CD4-positive, alpha-beta T cell (primary cell): Measurements from ENCODE around the gene CAMTA1. TPM values are rescaled to one million over a fixed set of nuclear protein-coding genes. Genes with fewer than 3 reads are reported as not detected.

Source experiments
- ATAC-seq: fragments of 200-7000 bp; cut with Tn5 transposase; one replicate; pipeline ENCODE4 v1.10.0; 2022; ENCODE audit warnings: mild to moderate bottlenecking; ENCODE audit not compliant: poor library complexity
- CTCF ChIA-PET: fragments of 350-600 bp; sonication (Branson Sonifier 250); formaldehyde crosslinking; loops from one replicate; lab custom pipeline; 2021; ENCODE audit warnings: antibody characterized with exemption, inconsistent platforms; lab: Charles Lee
- POLR2A ChIA-PET: fragments of 350-600 bp; sonication (Branson Sonifier 250); formaldehyde crosslinking; loops from one replicate; lab custom pipeline; 2021; ENCODE audit warnings: antibody characterized with exemption, inconsistent platforms; lab: Charles Lee
- DNase-seq, 14 experiments: peaks; one replicate each; pipeline ENCODE4 v3.0.0-alpha.2; 2013 to 2020; ENCODE audit warnings: mixed read lengths in 2 of 14
- H3K27ac ChIP-seq, 2 donors: one replicate each; pipeline versions ENCODE4 v1.5.1 to v1.7.0; 2013; ENCODE audit warnings: low read length in 2 of 2, low read depth in 1 of 2, mild to moderate bottlenecking in 1 of 2
- H3K27me3 ChIP-seq, 2 experiments: 1 replicate in 1 of 2; 2 replicates in 1 of 2; pipeline versions ENCODE4 v1.6.1 to v1.7.0; 2013; ENCODE audit warnings: low read length in 2 of 2, control low read depth in 1 of 2, mild to moderate bottlenecking in 1 of 2, moderate library complexity in 1 of 2; ENCODE audit not compliant: insufficient read depth in 2 of 2, control insufficient read depth in 1 of 2
- H3K36me3 ChIP-seq: one replicate; pipeline ENCODE4 v1.6.1; 2013; ENCODE audit warnings: low read length, control low read depth; ENCODE audit not compliant: insufficient read depth
- H3K4me1 ChIP-seq: one replicate; pipeline ENCODE4 v1.6.1; 2013; ENCODE audit warnings: low read length, control low read depth; ENCODE audit not compliant: insufficient read depth
- H3K4me3 ChIP-seq: one replicate; pipeline ENCODE4 v1.5.1; 2013; ENCODE audit warnings: mild to moderate bottlenecking, low read length, moderate library complexity
- H3K9me3 ChIP-seq, 2 experiments: 1 replicate in 1 of 2; 2 replicates in 1 of 2; pipeline versions ENCODE4 v1.6.1 to v1.7.0; 2013; ENCODE audit warnings: low read length in 2 of 2, mild to moderate bottlenecking in 2 of 2, control low read depth in 1 of 2, moderate library complexity in 1 of 2; ENCODE audit not compliant: control insufficient read depth in 1 of 2, insufficient read depth in 1 of 2
- H3K27ac Mint-ChIP-seq: one replicate; pipeline ENCODE4 v1.8.0; 2020; ENCODE audit warnings: mixed read lengths
- H3K27me3 Mint-ChIP-seq: one replicate; pipeline ENCODE4 v1.8.0; 2021; ENCODE audit warnings: mixed read lengths
- H3K36me3 Mint-ChIP-seq: one replicate; pipeline ENCODE4 v1.8.0; 2021; ENCODE audit warnings: low read depth, mixed read lengths
- H3K4me1 Mint-ChIP-seq: one replicate; pipeline ENCODE4 v1.8.0; 2021; ENCODE audit warnings: low read depth, mixed read lengths
- H3K4me3 Mint-ChIP-seq: one replicate; pipeline ENCODE4 v1.8.0; 2020; ENCODE audit warnings: mild to moderate bottlenecking, mixed read lengths
- H3K9me3 Mint-ChIP-seq: one replicate; pipeline ENCODE4 v1.8.0; 2020; ENCODE audit warnings: mixed read lengths
- intact Hi-C, 2 experiments: fragments of 100-400 bp; cut with DNase I in 1 of 2; cut with micrococcal nuclease in 1 of 2; formaldehyde crosslinking; loops; one replicate each; pipeline versions ENCODE4 v1.15.1 to v1.9.0; 2023 to 2025; cut with DNase I, micrococcal nuclease
- total RNA-seq, 174 experiments: library from RNA in 2 of 174; stranded (reverse) in 2 of 174; gene quantifications; one replicate each; pipeline ENCODE4 v1.2.3 and lab custom pipeline; 2021 to 2026
- TF ChIP-seq, protein P1 (sequence below): fragments of 200-600 bp; IDR thresholded peaks from one replicate; pipeline ENCODE4 v1.8.0; 2022; ENCODE audit warnings: antibody characterized with exemption, mild to moderate bottlenecking

CAMTA1 gene
- total RNA-seq, 2 experiments from 2014 or later = 38.6 to 39.3 TPM

DNA sequence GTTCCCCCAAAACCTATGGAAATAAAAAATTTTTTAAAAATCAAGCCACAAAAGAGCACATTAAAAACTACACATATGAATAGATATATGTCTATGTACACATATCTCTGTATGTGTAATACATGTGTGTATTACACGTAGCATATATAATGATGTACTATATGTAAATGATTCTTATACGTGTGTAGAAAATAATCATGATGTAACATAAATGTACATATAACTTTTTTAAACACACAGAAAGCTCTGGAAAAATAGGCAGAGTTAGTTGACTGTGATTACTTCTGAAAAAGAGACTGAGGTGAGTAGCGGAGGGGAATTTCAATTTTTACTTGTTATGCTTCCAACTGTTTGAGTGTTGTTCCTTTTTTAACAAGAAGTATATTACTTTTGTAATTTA is 405.0 kb downstream of the CAMTA1 start:
- intact Hi-C loops = no loop called here
- Histone ChIP-seq H3K27me3 (no peaks in the 10 kb centered on the region), H3K36me3 (no peaks in the 10 kb centered on the region), H3K4me1 (no peaks in the 10 kb centered on the region), H3K9me3 (peaks cover 0 to 1% of the 10 kb centered on the region in 2 experiments), H3K27ac (no peak overlapping the region), H3K4me3 (no peak overlapping the region)
- Mint-ChIP-seq H3K9me3 (peaks cover 3% of the 10 kb centered on the region), H3K27me3 (peaks cover 5% of the 10 kb centered on the region), H3K4me1 (no peaks in the 10 kb centered on the region), H3K4me3 (no peak overlapping the region), H3K36me3 (no peaks in the 10 kb centered on the region), H3K27ac (no peak overlapping the region)
- ChIA-PET CTCF (no interaction called here), POLR2A (no interaction called here)
- DNase-seq = no peak
- no peak for ATAC-seq
- TF ChIP-seq, protein P1, sequence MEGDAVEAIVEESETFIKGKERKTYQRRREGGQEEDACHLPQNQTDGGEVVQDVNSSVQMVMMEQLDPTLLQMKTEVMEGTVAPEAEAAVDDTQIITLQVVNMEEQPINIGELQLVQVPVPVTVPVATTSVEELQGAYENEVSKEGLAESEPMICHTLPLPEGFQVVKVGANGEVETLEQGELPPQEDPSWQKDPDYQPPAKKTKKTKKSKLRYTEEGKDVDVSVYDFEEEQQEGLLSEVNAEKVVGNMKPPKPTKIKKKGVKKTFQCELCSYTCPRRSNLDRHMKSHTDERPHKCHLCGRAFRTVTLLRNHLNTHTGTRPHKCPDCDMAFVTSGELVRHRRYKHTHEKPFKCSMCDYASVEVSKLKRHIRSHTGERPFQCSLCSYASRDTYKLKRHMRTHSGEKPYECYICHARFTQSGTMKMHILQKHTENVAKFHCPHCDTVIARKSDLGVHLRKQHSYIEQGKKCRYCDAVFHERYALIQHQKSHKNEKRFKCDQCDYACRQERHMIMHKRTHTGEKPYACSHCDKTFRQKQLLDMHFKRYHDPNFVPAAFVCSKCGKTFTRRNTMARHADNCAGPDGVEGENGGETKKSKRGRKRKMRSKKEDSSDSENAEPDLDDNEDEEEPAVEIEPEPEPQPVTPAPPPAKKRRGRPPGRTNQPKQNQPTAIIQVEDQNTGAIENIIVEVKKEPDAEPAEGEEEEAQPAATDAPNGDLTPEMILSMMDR = no peak

DNA sequence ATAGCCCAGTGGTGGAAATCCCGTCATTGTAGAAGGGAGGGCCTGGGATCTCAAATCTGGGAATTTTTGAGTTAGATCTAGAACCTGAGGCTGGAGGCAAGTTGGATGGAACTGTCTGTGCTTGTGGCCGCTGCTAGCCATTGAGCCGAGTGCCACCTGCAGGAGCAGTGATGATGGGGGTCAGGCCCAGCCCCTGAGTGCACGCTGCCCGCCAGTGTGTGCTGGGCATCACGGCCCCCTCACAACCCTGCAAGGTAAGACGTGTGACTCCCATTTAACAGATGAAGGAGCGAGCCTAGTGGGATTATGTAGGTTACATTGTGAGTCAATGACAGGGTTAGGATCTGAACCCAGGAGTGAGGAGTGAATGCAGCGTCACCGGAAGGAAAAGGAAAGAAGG is 407.2 kb downstream of the CAMTA1 start:
- Histone ChIP-seq H3K9me3 (peaks cover 0 to 3% of the 10 kb centered on the region in 2 experiments), H3K27ac (no peak overlapping the region), H3K4me3 (no peak overlapping the region), H3K36me3 (no peaks in the 10 kb centered on the region), H3K4me1 (no peaks in the 10 kb centered on the region), H3K27me3 (no peaks in the 10 kb centered on the region)
- Mint-ChIP-seq H3K4me3 (no peak overlapping the region), H3K36me3 (no peaks in the 10 kb centered on the region), H3K27me3 (peaks cover 5% of the 10 kb centered on the region), H3K27ac (no peak overlapping the region), H3K4me1 (no peaks in the 10 kb centered on the region), H3K9me3 (peaks cover 3% of the 10 kb centered on the region)
- ATAC-seq (no peak), DNase-seq (no peak)
- POLR2A ChIA-PET = no interaction called here
- CTCF ChIA-PET = no interaction called here
- TF ChIP-seq, protein P1 = no peak
- intact Hi-C loops = no loop called here

DNA sequence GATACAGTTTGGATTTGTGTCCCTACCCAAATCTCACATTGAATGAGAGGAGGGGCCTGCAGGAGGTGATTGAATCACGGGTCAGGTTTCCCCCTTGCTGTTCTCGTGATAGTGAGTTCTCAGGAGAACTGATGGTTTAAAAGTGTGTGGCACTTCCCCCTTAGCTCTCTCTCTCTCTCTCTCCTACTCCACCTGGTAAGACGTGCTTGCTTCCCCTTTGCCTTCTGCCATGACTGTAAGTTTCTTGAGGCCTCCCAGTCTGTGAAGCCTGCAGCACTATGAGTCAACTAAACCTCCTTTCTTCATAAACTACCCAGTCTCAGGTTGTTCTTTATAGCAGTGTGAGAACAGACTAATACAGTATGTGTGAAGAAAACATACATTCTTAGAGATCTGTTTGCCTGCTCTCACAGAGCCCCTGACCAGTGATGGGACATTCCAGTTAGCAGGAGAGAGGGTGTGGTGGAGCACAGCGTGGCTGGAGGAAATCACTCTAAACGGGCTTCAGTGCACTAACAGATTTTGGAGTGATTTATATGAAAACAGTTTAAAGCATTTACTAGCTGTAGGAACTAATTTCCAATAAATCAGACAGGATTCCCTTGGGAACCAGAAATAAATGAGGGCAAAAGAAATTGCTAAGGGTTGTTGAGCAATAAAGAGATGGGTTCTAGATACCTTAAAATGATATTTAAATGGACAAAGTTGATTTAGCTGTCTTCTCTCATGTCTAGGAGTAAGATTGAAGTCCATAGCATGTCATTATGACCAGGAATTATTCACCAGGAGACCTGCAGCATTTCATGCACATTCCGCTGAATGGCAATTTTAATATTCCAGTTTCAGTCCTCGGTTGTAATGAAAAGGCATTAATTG is 411.0 kb downstream of the CAMTA1 start:
- TF ChIP-seq, protein P1 = no peak
- CTCF ChIA-PET = no interaction called here
- Histone ChIP-seq H3K4me3 (no peak overlapping the region), H3K9me3 (peaks cover 0 to 11% of the 10 kb centered on the region in 2 experiments), H3K27me3 (no peaks in the 10 kb centered on the region), H3K4me1 (no peaks in the 10 kb centered on the region), H3K36me3 (no peaks in the 10 kb centered on the region), H3K27ac (no peak overlapping the region)
- Mint-ChIP-seq H3K27me3 (no peaks in the 10 kb centered on the region), H3K4me1 (no peaks in the 10 kb centered on the region), H3K9me3 (no peaks in the 10 kb centered on the region), H3K36me3 (no peaks in the 10 kb centered on the region), H3K4me3 (no peak overlapping the region), H3K27ac (no peak overlapping the region)
- intact Hi-C loops = no loop called here
- POLR2A ChIA-PET = no interaction called here
- DNase-seq (no peak), ATAC-seq (no peak)
